ENCODE measurements around the gene FBF1.

DNA sequence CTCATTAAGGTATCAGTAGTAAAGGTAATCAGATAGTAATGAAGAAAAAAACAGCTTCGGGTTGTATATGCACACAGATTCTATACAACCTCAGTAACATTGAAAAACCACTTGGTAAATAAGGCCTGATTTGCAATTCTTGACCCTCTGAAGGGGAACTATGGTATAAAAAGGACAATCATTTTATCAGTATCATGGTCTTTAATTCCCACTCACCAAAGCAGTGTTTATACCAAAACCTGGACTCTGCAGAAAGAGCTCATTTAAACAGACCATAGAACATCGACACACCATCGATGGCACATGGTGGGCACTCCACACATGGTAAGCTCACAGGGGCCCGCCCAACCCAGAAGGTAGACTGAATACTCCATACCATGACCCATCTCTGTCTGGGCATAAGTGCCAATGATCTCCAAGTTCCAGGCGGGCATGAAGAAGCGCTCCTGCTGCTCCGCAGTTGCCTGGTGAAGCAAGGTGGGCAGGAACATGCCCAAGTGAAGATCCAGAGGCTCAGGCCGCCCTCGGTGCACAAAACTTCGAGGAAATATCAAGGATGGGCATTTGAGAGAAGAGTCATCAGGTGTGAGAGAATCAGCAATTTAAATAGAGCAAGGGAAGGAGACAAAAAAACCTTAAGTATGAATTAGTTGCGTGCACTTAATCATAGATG is 19.1 kb upstream of the FBF1 start:
- TF ChIP-seq CTCF (IDR thresholded peaks at IDR 0.05) (no peak), POLR2A (IDR thresholded peaks at IDR 0.05) (no peak)
